ENCODE results near the gene IDE. TPM values are rescaled to one million over a fixed set of nuclear protein-coding genes. Genes with fewer than 3 reads are reported as not detected.

The IDE gene
- total RNA-seq, 1 donor from 2014 or later, result 44.6 TPM

GRCh38 chr10:92517034-92517655, 56.7 kb downstream of the IDE start:
- H3K4me1 Mint-ChIP-seq (ENCODE audit: low read depth), result peaks cover 6% of the 10 kb centered on the region
- TF ChIP-seq CTCF (IDR thresholded peaks at IDR 0.05), result peak; percentile 96
- H3K36me3 Mint-ChIP-seq (ENCODE audit: low read depth), result peaks cover 7% of the 10 kb centered on the region
- H3K9me3 Mint-ChIP-seq (ENCODE audit: low read depth), result no peaks in the 10 kb centered on the region
- no peaks in the 10 kb centered on the region for H3K27me3 Mint-ChIP-seq (ENCODE audit: low read depth)
- H3K4me3 Mint-ChIP-seq (ENCODE audit: unreplicated experiment), result no peak overlapping the region
- H3K27ac Mint-ChIP-seq (ENCODE audit: unreplicated experiment), result no peak overlapping the region
- no peak for DNase-seq (ENCODE audit: low spot score)

GRCh38 chr10:92508866-92509265, 65.0 kb downstream of the IDE start:
- Mint-ChIP-seq H3K4me1 (ENCODE audit: low read depth) (no peaks in the 10 kb centered on the region), H3K4me3 (ENCODE audit: unreplicated experiment) (no peak overlapping the region), H3K36me3 (ENCODE audit: low read depth) (peaks cover 23% of the 10 kb centered on the region), H3K27me3 (ENCODE audit: low read depth) (no peaks in the 10 kb centered on the region), H3K27ac (ENCODE audit: unreplicated experiment) (no peak overlapping the region), H3K9me3 (ENCODE audit: low read depth) (no peaks in the 10 kb centered on the region)
- DNase-seq (ENCODE audit: low spot score), result no peak
- no peak for TF ChIP-seq CTCF (IDR thresholded peaks at IDR 0.05)

GRCh38 chr10:92506336-92506735, 67.6 kb downstream of the IDE start:
- Mint-ChIP-seq H3K4me1 (ENCODE audit: low read depth) (no peaks in the 10 kb centered on the region), H3K27me3 (ENCODE audit: low read depth) (no peaks in the 10 kb centered on the region), H3K4me3 (ENCODE audit: unreplicated experiment) (no peak overlapping the region), H3K27ac (ENCODE audit: unreplicated experiment) (no peak overlapping the region), H3K36me3 (ENCODE audit: low read depth) (peaks cover 20% of the 10 kb centered on the region), H3K9me3 (ENCODE audit: low read depth) (no peaks in the 10 kb centered on the region)
- no peak for TF ChIP-seq CTCF (IDR thresholded peaks at IDR 0.05)
- DNase-seq (ENCODE audit: low spot score), result no peak

GRCh38 chr10:92505044-92505443, 68.8 kb downstream of the IDE start:
- Mint-ChIP-seq H3K36me3 (ENCODE audit: low read depth) (peaks cover 25% of the 10 kb centered on the region), H3K4me1 (ENCODE audit: low read depth) (no peaks in the 10 kb centered on the region), H3K9me3 (ENCODE audit: low read depth) (no peaks in the 10 kb centered on the region), H3K4me3 (ENCODE audit: unreplicated experiment) (no peak overlapping the region), H3K27ac (ENCODE audit: unreplicated experiment) (no peak overlapping the region), H3K27me3 (ENCODE audit: low read depth) (no peaks in the 10 kb centered on the region)
- DNase-seq (ENCODE audit: low spot score), result no peak
- TF ChIP-seq CTCF (IDR thresholded peaks at IDR 0.05), result peak; percentile 31

GRCh38 chr10:92502296-92502808, 71.5 kb downstream of the IDE start:
- no peaks in the 10 kb centered on the region for H3K27me3 Mint-ChIP-seq (ENCODE audit: low read depth)
- no peak for DNase-seq (ENCODE audit: low spot score)
- no peak for TF ChIP-seq CTCF (IDR thresholded peaks at IDR 0.05)
- H3K27ac Mint-ChIP-seq (ENCODE audit: unreplicated experiment), result no peak overlapping the region
- H3K4me1 Mint-ChIP-seq (ENCODE audit: low read depth), result no peaks in the 10 kb centered on the region
- no peaks in the 10 kb centered on the region for H3K9me3 Mint-ChIP-seq (ENCODE audit: low read depth)
- no peak overlapping the region for H3K4me3 Mint-ChIP-seq (ENCODE audit: unreplicated experiment)
- peaks cover 18% of the 10 kb centered on the region for H3K36me3 Mint-ChIP-seq (ENCODE audit: low read depth)
